Hepatocyte (in vitro differentiated cells): ENCODE data around the gene SRPK1.

ENCODE experiments used
- CTCF ChIP-seq: fragments of 200-600 bp; sonication (generic); IDR thresholded peaks from 2 replicates; pipeline ENCODE4 v1.5.1; 2016; ENCODE audit warnings: antibody characterized with exemption, mild to moderate bottlenecking; ENCODE audit not compliant: poor library complexity
- EZH2 ChIP-seq: fragments of 200-600 bp; sonication (generic); IDR thresholded peaks from 2 replicates; pipeline ENCODE4 v1.6.1; 2016; ENCODE audit warnings: antibody characterized with exemption, mild to moderate bottlenecking, borderline replicate concordance
- EZH2phosphoT487 ChIP-seq: fragments of 200-600 bp; sonication (generic); IDR thresholded peaks from one replicate; pipeline ENCODE4 v1.6.1; 2018; ENCODE audit warnings: antibody characterized with exemption, mild to moderate bottlenecking, low read depth, moderate library complexity; ENCODE audit not compliant: unreplicated experiment, severe bottlenecking

DNA sequence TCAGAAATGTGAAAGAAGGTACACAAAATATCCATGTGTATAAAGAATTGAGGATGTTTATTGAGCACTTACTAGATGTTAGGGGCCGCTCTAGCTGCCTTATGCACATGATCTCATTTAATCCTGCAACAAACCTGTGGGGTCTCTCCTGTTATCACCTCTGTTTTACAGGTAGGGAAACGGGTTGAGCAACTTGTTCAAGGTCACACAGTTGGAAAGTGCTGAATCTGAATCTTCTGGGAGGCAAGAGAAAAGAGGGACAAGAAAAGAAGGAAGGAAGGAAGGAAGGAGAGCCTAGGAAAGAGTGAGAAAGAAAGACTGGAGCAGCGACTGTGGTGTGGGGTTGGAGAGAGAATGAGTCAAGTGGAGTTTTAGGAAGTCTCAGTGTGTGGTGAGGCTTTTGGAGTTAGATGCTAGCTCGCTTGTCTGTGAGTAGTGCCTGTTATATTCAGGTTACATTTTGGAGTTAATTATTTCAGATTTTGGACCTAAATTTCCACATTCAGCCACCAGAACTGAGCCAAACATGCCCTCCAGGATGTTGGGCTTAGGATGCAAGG lies 132.4 kb downstream of the SRPK1 start:
- TF ChIP-seq EZH2 (no peak), CTCF (no peak), EZH2phosphoT487 (no peak)
